HepG2 (cell line): ENCODE results near the gene ASH1L. TPM values are rescaled to one million over a fixed set of nuclear protein-coding genes. Genes with fewer than 3 reads are reported as not detected.

ENCODE experiments used
- ATAC-seq: fragments of 200-7000 bp; cut with Tn5 transposase; 3 replicates; pipeline ENCODE4 v1.9.1; 2020; ENCODE audit warnings: mild to moderate bottlenecking, moderate library complexity
- BruUV-seq: library from RNA; stranded (reverse); fragments of 400-500 nt; replicated peaks from 2 replicates; lab custom pipeline; 2021; lab: Mats Ljungman, UMichigan
- CTCF ChIA-PET: fragments of 300-600 bp; formaldehyde crosslinking; extraction: SDS; loops from one replicate; lab custom pipeline; 2021; ENCODE audit warnings: low total read pairs, inconsistent platforms, low intra/inter-chr PET ratio; lab: Yijun Ruan, JAX
- POLR2A ChIA-PET: fragments of 350-600 bp; sonication (Branson Sonifier 250); formaldehyde crosslinking; loops from one replicate; lab custom pipeline; 2020; ENCODE audit warnings: antibody characterized with exemption, inconsistent platforms; lab: Yijun Ruan, JAX
- DNase-seq: peaks from one replicate; pipeline ENCODE4 v3.0.0-alpha.2; 2015; ENCODE audit warnings: low spot score
- FAIRE-seq: peaks from 3 replicates; lab custom pipeline; 2011; peaks lifted over from hg19 to GRCh38; lab: Jason Lieb, UNC
- H2AFZ ChIP-seq: one replicate; pipeline ENCODE4 v1.6.1; 2011; ENCODE audit warnings: low read length, inconsistent platforms
- H3K27ac ChIP-seq: fragments of 300-600 bp; 3 replicates; pipeline ENCODE4 v1.8.0; 2011; ENCODE audit warnings: mixed run types, mild to moderate bottlenecking, mixed read lengths, low read length, inconsistent platforms; ENCODE audit not compliant: insufficient read depth; ENCODE audit errors: extremely low read length
- H3K27me3 ChIP-seq, 2 experiments: fragments of 200-600 bp in 1 of 2; 2 replicates in 1 of 2; 3 replicates in 1 of 2; pipeline versions ENCODE4 v1.6.0 to v1.8.0; 2011; ENCODE audit warnings: low read length in 2 of 2, mild to moderate bottlenecking in 2 of 2, moderate library complexity in 2 of 2, inconsistent platforms in 1 of 2; ENCODE audit not compliant: insufficient read depth in 2 of 2, control insufficient read depth in 1 of 2
- H3K36me3 ChIP-seq, 2 experiments: fragments of 200-600 bp in 1 of 2; replicated peaks in 1 of 2; 2 replicates in 1 of 2; 3 replicates in 1 of 2; pipeline versions ENCODE4 v1.5.1 to v1.8.0; 2011; ENCODE audit warnings: low read length in 2 of 2, inconsistent platforms in 1 of 2; ENCODE audit not compliant: insufficient read depth in 2 of 2, control insufficient read depth in 1 of 2
- H3K4me1 ChIP-seq: 2 replicates; pipeline ENCODE4 v1.5.1; 2012; ENCODE audit warnings: low read length, inconsistent platforms; ENCODE audit not compliant: insufficient read depth
- H3K4me2 ChIP-seq: 2 replicates; pipeline ENCODE4 v1.6.0; 2011; ENCODE audit warnings: low read depth, low read length, inconsistent platforms
- H3K4me3 ChIP-seq, 3 experiments: fragments of 200-600 bp in 1 of 3; sonication (generic), shearing (Covaris generic) in 1 of 3; replicated peaks in 1 of 3; 2 replicates each; pipeline ENCODE4 v1.5.1; 2011 to 2016; ENCODE audit warnings: low read length in 3 of 3, inconsistent platforms in 2 of 3, low read depth in 2 of 3, mild to moderate bottlenecking in 2 of 3, control low read depth in 1 of 3, mixed read lengths in 1 of 3; ENCODE audit not compliant: insufficient read depth in 1 of 3
- H3K79me2 ChIP-seq: one replicate; pipeline ENCODE4 v1.6.1; 2011; ENCODE audit warnings: low read length, inconsistent platforms; ENCODE audit not compliant: insufficient read depth
- H3K9ac ChIP-seq: 2 replicates; pipeline ENCODE4 v1.6.0; 2011; ENCODE audit warnings: mild to moderate bottlenecking, low read depth, low read length, inconsistent platforms; ENCODE audit not compliant: insufficient read depth
- H3K9me3 ChIP-seq: 2 replicates; pipeline ENCODE4 v1.5.1; 2012; ENCODE audit warnings: mild to moderate bottlenecking, low read length
- H4K20me1 ChIP-seq: 2 replicates; pipeline ENCODE4 v1.6.0; 2011; ENCODE audit warnings: inconsistent platforms, mild to moderate bottlenecking, low read length, moderate library complexity; ENCODE audit not compliant: insufficient read depth
- E2F2 ChIP-seq: sonication (generic); formaldehyde crosslinking; IDR thresholded peaks from 2 replicates; pipeline ENCODE4 v1.4.0; 2020; ENCODE audit warnings: missing genetic modification reagents, borderline replicate concordance
- HOMEZ ChIP-seq: IDR thresholded peaks from 2 replicates; pipeline ENCODE4 v1.6.1; 2016; ENCODE audit warnings: low read depth
- ISX ChIP-seq: sonication (generic); formaldehyde crosslinking; conservative IDR thresholded peaks from 2 replicates; pipeline ENCODE4 v1.5.0; 2020; ENCODE audit warnings: missing genetic modification reagents
- MTERF4 ChIP-seq: sonication (generic); formaldehyde crosslinking; IDR thresholded peaks from 2 replicates; pipeline ENCODE4 v1.8.0; 2023; ENCODE audit warnings: mild to moderate bottlenecking, missing genetic modification reagents
- PLRG1 ChIP-seq: fragments of 450-650 bp; conservative IDR thresholded peaks from 2 replicates; pipeline ENCODE4 v1.6.1; 2016
- STAT6 ChIP-seq: sonication (generic); formaldehyde crosslinking; IDR thresholded peaks from 2 replicates; pipeline ENCODE4 v1.4.0; 2020; ENCODE audit warnings: missing genetic modification reagents, mild to moderate bottlenecking, borderline replicate concordance
- UBTF ChIP-seq: sonication (generic); formaldehyde crosslinking; IDR thresholded peaks from 2 replicates; pipeline ENCODE4 v1.4.0; 2020; ENCODE audit warnings: mild to moderate bottlenecking, missing genetic modification reagents
- ZNF20 ChIP-seq: sonication (generic); formaldehyde crosslinking; IDR thresholded peaks from 2 replicates; pipeline ENCODE4 v1.4.0; 2020; ENCODE audit warnings: mild to moderate bottlenecking, moderate library complexity, missing genetic modification reagents
- ZNF276 ChIP-seq: sonication (generic); formaldehyde crosslinking; IDR thresholded peaks from 2 replicates; pipeline ENCODE4 v1.4.0; 2020; ENCODE audit warnings: mild to moderate bottlenecking, low read depth, missing genetic modification reagents
- ZNF691 ChIP-seq: sonication (generic); formaldehyde crosslinking; IDR thresholded peaks from 2 replicates; pipeline ENCODE4 v1.4.0; 2020; ENCODE audit warnings: missing genetic modification reagents, low read depth, mild to moderate bottlenecking, borderline replicate concordance
- WGBS: methylation state at CpG from one replicate; pipeline ENCODE4 v1.1.6; 2017; ENCODE audit warnings: low lambda C conversion rate; 5-methylcytosine and 5-hydroxymethylcytosine counted together
- in situ Hi-C: cut with HindIII; loops from 2 replicates; pipeline ENCODE4 v1.10.0; 2017; ENCODE audit warnings: low pct_unique_long_range_greater_than_20kb; ENCODE audit not compliant: extremely low pct_ligation_motif_present
- intact Hi-C: fragments of 100-400 bp; cut with micrococcal nuclease; formaldehyde crosslinking; loops from one replicate; pipeline ENCODE4 v1.10.0; 2022; ENCODE audit not compliant: unreplicated experiment
- polyA plus RNA-seq, 8 experiments: library from polyadenylated mRNA; depleted of rRNA in 3 of 8; stranded (reverse) in 7 of 8; unstranded in 1 of 8; fragments of >200 nt; fragmentation: Illumina TruSeq in 4 of 8; extraction: Trizol in 4 of 8; gene quantifications; 2 replicates each; pipeline versions ENCODE4 v1.2.1 to v1.2.3, GENCODE V29; 2011 to 2016; ENCODE audit warnings: low read depth in 4 of 8, missing spikeins in 1 of 8, mixed read lengths in 1 of 8; ENCODE audit not compliant: insufficient read depth in 1 of 8
- total RNA-seq, 5 experiments: library from RNA; depleted of rRNA; stranded (reverse); fragments of >200 nt; fragmentation: Illumina TruSeq; extraction: Trizol; gene quantifications; 2 replicates each; pipeline ENCODE4 v1.2.3, GENCODE V29; 2016; ENCODE audit warnings: low read depth in 1 of 5

Gene ASH1L
- total and polyA plus RNA-seq, 2 of the 13 experiments (the other 11 are each of a cell fraction or from before 2014, with no cell fraction given) = 10.2 to 15.3 TPM

- TF ChIP-seq E2F2 (CRISPR knock-in tag) (no peak), ZNF276 (CRISPR knock-in tag) (no peak)
- TF ChIP-seq, all 625 proteins: peak for 0
Measured at GRCh38 chr1:155454096-155454495, 108.5 kb downstream of the ASH1L start (continued).

GRCh38 chr1:155453141-155453540 lies 109.5 kb downstream of the ASH1L start:
- peaks cover 1 to 12% of the 10 kb centered on the region in 2 experiments; a peak in 2 of 5 replicates for H3K36me3 ChIP-seq
- ChIA-PET CTCF (no interaction called here), POLR2A (no interaction called here)
- no peaks in the 10 kb centered on the region for H3K27me3 ChIP-seq
- intact Hi-C loops (loop anchor here (10.0 kb wide), 1 partner anchor 52 kb away; no protein-coding TSS in a partner anchor), in situ Hi-C loops (no loop called here)
- H3K4me3 ChIP-seq = no peak overlapping the region
- no peak for ATAC-seq
- no peak for DNase-seq
- H3K4me2 ChIP-seq = no peak overlapping the region
- H3K9ac ChIP-seq = no peak overlapping the region
- H3K9me3 ChIP-seq = no peaks in the 10 kb centered on the region
- no peak for FAIRE-seq
- no peak overlapping the region for H3K27ac ChIP-seq
- H4K20me1 ChIP-seq = no peaks in the 10 kb centered on the region
- H2AFZ ChIP-seq = no peak overlapping the region
- WGBS = 93% methylated on average over 6 of the region's 7 CpGs
- H3K4me1 ChIP-seq = peaks cover 22% of the 10 kb centered on the region
- H3K79me2 ChIP-seq = no peaks in the 10 kb centered on the region
- no TSS peak for BruUV-seq
- TF ChIP-seq ISX (CRISPR knock-in tag) = no peak
- TF ChIP-seq STAT6 (CRISPR knock-in tag) = no peak
- no peak for TF ChIP-seq MTERF4 (CRISPR knock-in tag)
- no peak for TF ChIP-seq ZNF20 (CRISPR knock-in tag)
- no peak for TF ChIP-seq UBTF (CRISPR knock-in tag)
- no peak for TF ChIP-seq ZNF691 (CRISPR knock-in tag)
- TF ChIP-seq HOMEZ (CRISPR knock-in tag) = no peak
- TF ChIP-seq PLRG1 = no peak
